H1 (cell line): ENCODE data around the gene SRPRA. TPM values are rescaled to one million over a fixed set of nuclear protein-coding genes. Genes with fewer than 3 reads are reported as not detected.

Experiments
- CTCF ChIA-PET: fragments of 300-600 bp; sonication (Branson Sonifier 250); formaldehyde crosslinking; loops from one replicate; lab custom pipeline; 2021; ENCODE audit not compliant: partially characterized antibody; lab: Charles Lee
- POLR2A ChIA-PET: fragments of 300-600 bp; sonication (Branson Sonifier 250); formaldehyde crosslinking; loops from one replicate; lab custom pipeline; 2021; ENCODE audit warnings: inconsistent platforms; ENCODE audit not compliant: partially characterized antibody; lab: Charles Lee
- DNase-seq, 2 experiments: peaks; one replicate each; pipeline versions ENCODE4 v3.0.0 to v3.0.0-alpha.2; 2010 to 2022; ENCODE audit warnings: low spot score in 2 of 2, low read depth in 1 of 2, mixed read lengths in 1 of 2
- FAIRE-seq: peaks from 2 replicates; lab custom pipeline; 2011; peaks lifted over from hg19 to GRCh38; lab: Jason Lieb, UNC
- H2AFZ ChIP-seq: 2 replicates; pipeline ENCODE4 v1.8.1; 2012; ENCODE audit warnings: low read length, inconsistent platforms
- H2AK5ac ChIP-seq: 2 replicates; pipeline ENCODE4 v1.6.1; 2013; ENCODE audit warnings: low read depth, low read length
- H2BK120ac ChIP-seq: replicated peaks from 2 replicates; pipeline ENCODE3; 2013; ENCODE audit warnings: low read depth, low read length, inconsistent platforms
- H2BK12ac ChIP-seq: 2 replicates; pipeline ENCODE4 v1.6.1; 2013; ENCODE audit warnings: low read depth, low read length
- H2BK15ac ChIP-seq: 2 replicates; pipeline ENCODE4 v1.6.1; 2013; ENCODE audit warnings: low read length
- H2BK20ac ChIP-seq: 2 replicates; pipeline ENCODE4 v1.6.1; 2013; ENCODE audit warnings: low read length
- H2BK5ac ChIP-seq: 2 replicates; pipeline ENCODE4 v1.6.1; 2013; ENCODE audit warnings: low read depth, low read length
- H3K14ac ChIP-seq: 2 replicates; pipeline ENCODE4 v1.6.1; 2013; ENCODE audit warnings: inconsistent platforms; ENCODE audit not compliant: insufficient read length
- H3K18ac ChIP-seq: 2 replicates; pipeline ENCODE4 v1.6.1; 2013; ENCODE audit warnings: low read length; ENCODE audit errors: extremely low read depth
- H3K23ac ChIP-seq: 2 replicates; pipeline ENCODE4 v1.6.1; 2013; ENCODE audit warnings: inconsistent platforms; ENCODE audit not compliant: insufficient read length
- H3K23me2 ChIP-seq: 2 replicates; pipeline ENCODE4 v1.6.1; 2013; ENCODE audit warnings: low read depth, low read length
- H3K27ac ChIP-seq: 2 replicates; pipeline ENCODE4 v1.6.1; 2011; ENCODE audit warnings: low read depth, low read length, inconsistent platforms
- H3K27me3 ChIP-seq, 4 experiments: replicated peaks in 1 of 4; 1 replicate in 1 of 4; 2 replicates in 3 of 4; pipeline versions ENCODE4 v1.6.1 to v1.8.1; 2011 to 2013; ENCODE audit warnings: low read length in 3 of 4, mild to moderate bottlenecking in 3 of 4, inconsistent platforms in 2 of 4, mixed read lengths in 2 of 4, moderate library complexity in 1 of 4; ENCODE audit not compliant: control insufficient read depth in 3 of 4, insufficient read depth in 3 of 4; ENCODE audit errors: extremely low read depth in 1 of 4
- H3K36me3 ChIP-seq, 4 experiments: 2 replicates each; pipeline versions ENCODE4 v1.6.1 to v1.8.1; 2011 to 2013; ENCODE audit warnings: mild to moderate bottlenecking in 4 of 4, low read length in 3 of 4, moderate library complexity in 2 of 4, control low read depth in 1 of 4, inconsistent platforms in 1 of 4; ENCODE audit not compliant: insufficient read depth in 4 of 4, control insufficient read depth in 2 of 4
- H3K4ac ChIP-seq: replicated peaks from 2 replicates; pipeline ENCODE3; 2013; ENCODE audit warnings: low read length, low read depth, mixed read lengths, inconsistent platforms; ENCODE audit not compliant: insufficient read length
- H3K4me1 ChIP-seq, 4 experiments: replicated peaks in 1 of 4; 1 replicate in 1 of 4; 2 replicates in 3 of 4; pipeline versions ENCODE4 v1.6.1 to v1.8.1; 2011 to 2013; ENCODE audit warnings: low read length in 3 of 4, inconsistent platforms in 2 of 4, mixed read lengths in 1 of 4; ENCODE audit not compliant: insufficient read depth in 4 of 4, control insufficient read depth in 3 of 4
- H3K4me2 ChIP-seq, 2 experiments: 2 replicates each; pipeline versions ENCODE4 v1.6.1 to v1.8.1; 2011 to 2013; ENCODE audit warnings: low read depth in 2 of 2, low read length in 2 of 2, control low read depth in 1 of 2, inconsistent platforms in 1 of 2, mild to moderate bottlenecking in 1 of 2; ENCODE audit not compliant: insufficient read depth in 1 of 2
- H3K4me3 ChIP-seq, 4 experiments: fragments of 200-600, 300-600 bp in 1 of 4; sonication (generic), shearing (Covaris generic), sonication (Bioruptor Twin) in 1 of 4; 2 replicates each; pipeline versions ENCODE4 v1.5.1 to v1.8.1; 2011 to 2016; ENCODE audit warnings: low read length in 4 of 4, low read depth in 3 of 4, control low read depth in 2 of 4, inconsistent platforms in 2 of 4, mild to moderate bottlenecking in 2 of 4, mixed read lengths in 1 of 4, moderate library complexity in 1 of 4; ENCODE audit not compliant: insufficient read depth in 2 of 4; ENCODE audit errors: extremely low read depth in 1 of 4
- H3K56ac ChIP-seq: replicated peaks from 2 replicates; pipeline ENCODE3; 2013; ENCODE audit warnings: low read depth, mild to moderate bottlenecking, mixed read lengths, low read length, inconsistent platforms; ENCODE audit not compliant: insufficient read length
- H3K79me1 ChIP-seq: 2 replicates; pipeline ENCODE4 v1.6.1; 2013; ENCODE audit warnings: low read depth, low read length, control low read depth
- H3K79me2 ChIP-seq, 2 experiments: 2 replicates each; pipeline versions ENCODE4 v1.6.1 to v1.8.1; 2012 to 2013; ENCODE audit warnings: low read length in 2 of 2, mild to moderate bottlenecking in 2 of 2, inconsistent platforms in 1 of 2; ENCODE audit not compliant: insufficient read depth in 2 of 2, control insufficient read depth in 1 of 2
- H3K9ac ChIP-seq, 4 experiments: replicated peaks in 1 of 4; 1 replicate in 1 of 4; 2 replicates in 3 of 4; pipeline versions ENCODE4 v1.6.1 to v1.8.1; 2011 to 2013; ENCODE audit warnings: low read depth in 3 of 4, low read length in 3 of 4, control low read depth in 2 of 4, mild to moderate bottlenecking in 2 of 4, moderate library complexity in 2 of 4, inconsistent platforms in 1 of 4; ENCODE audit errors: extremely low read depth in 1 of 4
- H3K9me3 ChIP-seq, 2 experiments: 2 replicates each; pipeline versions ENCODE4 v1.6.1 to v1.8.1; 2012 to 2013; ENCODE audit warnings: mild to moderate bottlenecking in 2 of 2, moderate library complexity in 2 of 2, control low read depth in 1 of 2, inconsistent platforms in 1 of 2, low read depth in 1 of 2, low read length in 1 of 2, mixed read lengths in 1 of 2; ENCODE audit not compliant: insufficient read depth in 2 of 2
- H4K20me1 ChIP-seq, 2 experiments: replicated peaks in 1 of 2; 2 replicates each; pipeline versions ENCODE3 to v1.8.1; 2011 to 2013; ENCODE audit warnings: inconsistent platforms in 2 of 2, low read length in 2 of 2, mild to moderate bottlenecking in 1 of 2; ENCODE audit not compliant: insufficient read depth in 2 of 2, control insufficient read depth in 1 of 2
- H4K5ac ChIP-seq: 2 replicates; pipeline ENCODE4 v1.6.1; 2013; ENCODE audit warnings: low read length, low read depth, mixed read lengths, inconsistent platforms; ENCODE audit not compliant: insufficient read length
- H4K8ac ChIP-seq: 2 replicates; pipeline ENCODE4 v1.8.0; 2013; ENCODE audit warnings: mild to moderate bottlenecking, moderate library complexity, low read length, inconsistent platforms; ENCODE audit not compliant: insufficient read depth; ENCODE audit errors: extremely low read depth
- H4K91ac ChIP-seq: replicated peaks from 2 replicates; pipeline ENCODE3; 2013; ENCODE audit warnings: low read length, mixed read lengths, inconsistent platforms; ENCODE audit not compliant: insufficient read length
- ATF2 ChIP-seq: IDR thresholded peaks from 2 replicates; pipeline ENCODE4 v1.6.1; 2012; ENCODE audit warnings: low read length, inconsistent platforms
- BCL11A ChIP-seq, 2 experiments: IDR thresholded peaks; one replicate each; pipeline ENCODE4 v1.6.1; 2011; ENCODE audit warnings: low read depth in 2 of 2, low read length in 2 of 2, mild to moderate bottlenecking in 2 of 2
- CEBPB ChIP-seq: IDR thresholded peaks from 2 replicates; pipeline ENCODE4 v1.6.1; 2012; ENCODE audit warnings: low read depth, low read length
- CHD1 ChIP-seq: IDR thresholded peaks from 2 replicates; pipeline ENCODE4 v1.6.1; 2012; ENCODE audit warnings: low read depth, low read length, improper control_type of control experiment
- CREB1 ChIP-seq: IDR thresholded peaks from 2 replicates; pipeline ENCODE4 v1.6.1; 2012; ENCODE audit warnings: inconsistent platforms
- EZH2 ChIP-seq: fragments of 200-600 bp; sonication (generic); IDR thresholded peaks from 2 replicates; pipeline ENCODE4 v1.7.1; 2012; ENCODE audit warnings: low read depth, mild to moderate bottlenecking, moderate library complexity, low read length, inconsistent platforms; ENCODE audit not compliant: severe bottlenecking
- HDAC6 ChIP-seq: IDR thresholded peaks from one replicate; pipeline ENCODE4 v1.7.1; 2012; ENCODE audit warnings: low read depth, mild to moderate bottlenecking, inconsistent platforms, low read length, moderate library complexity
- KDM5A ChIP-seq: fragments of 200-600 bp; IDR thresholded peaks from 2 replicates; pipeline ENCODE4 v1.7.1; 2012; ENCODE audit warnings: mild to moderate bottlenecking, low read length, inconsistent platforms, mixed read lengths
- MAFK ChIP-seq: IDR thresholded peaks from 2 replicates; pipeline ENCODE4 v1.6.1; 2012; ENCODE audit warnings: low read depth, mild to moderate bottlenecking, improper control_type of control experiment, low read length
- RNF2 ChIP-seq: fragments of 200-900, 300-1000 bp; sonication (generic); IDR thresholded peaks from 2 replicates; pipeline ENCODE4 v1.7.1; 2016; ENCODE audit warnings: borderline replicate concordance, low read depth, mild to moderate bottlenecking, antibody characterized with exemption, low read length; ENCODE audit not compliant: poor library complexity, severe bottlenecking; ENCODE audit errors: missing control alignments
- SP2 ChIP-seq: IDR thresholded peaks from 2 replicates; pipeline ENCODE4 v1.6.1; 2012; ENCODE audit warnings: mild to moderate bottlenecking, low read length, inconsistent platforms
- TAF1 ChIP-seq: IDR thresholded peaks from 2 replicates; pipeline ENCODE4 v1.6.1; 2011; ENCODE audit warnings: mild to moderate bottlenecking, low read depth, low read length
- TBP ChIP-seq: IDR thresholded peaks from 2 replicates; pipeline ENCODE4 v1.6.1; 2011; ENCODE audit warnings: low read depth, low read length, improper control_type of control experiment
- WGBS, 2 experiments: shearing (Covaris generic) in 1 of 2; methylation state at CpG; one replicate each; pipeline versions ENCODE4 v1.1.6 to v1.1.7; 2013 to 2015; ENCODE audit warnings: low lambda C conversion rate in 2 of 2, mixed read lengths in 2 of 2, inconsistent platforms in 1 of 2, low coverage in 1 of 2, missing lambda C conversion rate in 1 of 2; ENCODE audit not compliant: insufficient replicate concordance in 2 of 2, insufficient coverage in 1 of 2, insufficient read length in 1 of 2; ENCODE audit errors: extremely low coverage in 1 of 2, missing lambda C conversion rate in 1 of 2; 5-methylcytosine and 5-hydroxymethylcytosine counted together
- polyA plus RNA-seq, 7 experiments: library from polyadenylated mRNA; depleted of rRNA in 3 of 7; stranded (reverse) in 5 of 7; unstranded in 2 of 7; fragments of >200 nt in 5 of 7; fragments of 200-250 nt in 2 of 7; gene quantifications; 1 replicate in 5 of 7; 2 replicates in 1 of 7; 4 replicates in 1 of 7; pipeline versions ENCODE4 v1.2.1 to v1.2.3, GENCODE V29; 2011 to 2013; ENCODE audit warnings: missing spikeins in 2 of 7, mixed read lengths in 2 of 7
- total RNA-seq: library from RNA; stranded (reverse); fragmentation: NEBNext Ultra II Directional; extraction: Animal tissue kit (Norgen Biotek cat#: 25700); gene quantifications from 2 replicates; pipeline ENCODE4 v1.2.1, GENCODE V29; 2021

SRPRA gene
- total and polyA plus RNA-seq, 2 of the 8 experiments (the other 6 are each of a cell fraction or from before 2014, with no cell fraction given): 57.6 to 62.0 TPM

- H2BK120ac ChIP-seq: no peak overlapping the region
- POLR2A ChIA-PET: interaction anchor here (0.8 to 1.4 kb wide), 2 partner anchors 13 to 31 kb away, joined by 3 read pairs; no protein-coding TSS in a partner anchor
- H3K9ac ChIP-seq: no peak overlapping the region
- DNase-seq (no peak), FAIRE-seq (no peak)
- no peak overlapping the region for H4K91ac ChIP-seq
- H3K4ac ChIP-seq: no peak overlapping the region
- H3K23me2 ChIP-seq: peaks cover 3% of the 10 kb centered on the region; the same call in 1 of the 2 replicates
- H3K9me3 ChIP-seq: no peaks in the 10 kb centered on the region
- no peak overlapping the region for H3K18ac ChIP-seq
- H3K27me3 ChIP-seq: no peaks in the 10 kb centered on the region
- no peak overlapping the region for H3K56ac ChIP-seq
- no peak overlapping the region for H3K27ac ChIP-seq
- no peak overlapping the region for H2AFZ ChIP-seq
- no peak overlapping the region for H2AK5ac ChIP-seq
- H4K8ac ChIP-seq: no peak overlapping the region
- H3K14ac ChIP-seq: no peak overlapping the region
- CTCF ChIA-PET: interaction anchor here (1.2 kb wide), 1 partner anchor 299 kb away, joined by 3 read pairs; no protein-coding TSS in a partner anchor
- no peak overlapping the region for H4K5ac ChIP-seq
- H3K79me1 ChIP-seq: peaks cover 15% of the 10 kb centered on the region
- H3K4me1 ChIP-seq: 0 out of 7 replicates have a peak, but pooled peaks cover 0 to 4% (median under 1%) of the 10 kb centered on the region in 4 experiments
- no peaks in the 10 kb centered on the region for H3K36me3 ChIP-seq
- H4K20me1 ChIP-seq: peaks cover 4% of the 10 kb centered on the region in 2 experiments
- H3K23ac ChIP-seq: no peak overlapping the region
- 94% methylated on average over 1 of the region's 1 CpG; no CpG with 5 or more reads in 1 of the 2 experiments for WGBS, 2 experiments
- no peak overlapping the region for H2BK5ac ChIP-seq
- no peak overlapping the region for H2BK20ac ChIP-seq
- H2BK15ac ChIP-seq: no peak overlapping the region
- peaks cover 10 to 95% of the 10 kb centered on the region in 2 experiments for H3K79me2 ChIP-seq
- no peak overlapping the region for H2BK12ac ChIP-seq
- no peak overlapping the region for H3K4me3 ChIP-seq
- no peak overlapping the region for H3K4me2 ChIP-seq
- TF ChIP-seq CEBPB: no peak
- no peak for TF ChIP-seq SP2
- TF ChIP-seq TBP: no peak
- no peak for TF ChIP-seq ATF2
- TF ChIP-seq EZH2: no peak
- no peak for TF ChIP-seq TAF1
- TF ChIP-seq KDM5A: no peak
- TF ChIP-seq CHD1: no peak
- TF ChIP-seq RNF2: no peak
- no peak for TF ChIP-seq HDAC6
- no peak for TF ChIP-seq CREB1
- no peak for TF ChIP-seq BCL11A (IDR thresholded peaks at IDR 0.05; ENCODE audit: low read depth in 2 of 2, low read length in 2 of 2)
- TF ChIP-seq MAFK: no peak
These were observed 51.2 kb downstream of the SRPRA start for GRCh38 chr11:126217491-126217890.
